Umbilical cord (tissue), 2 donors: ENCODE results near the gene FXYD6. TPM values are rescaled to one million over a fixed set of nuclear protein-coding genes. Genes with fewer than 3 reads are reported as not detected.
A peak's percentile ranks its signal among the peaks of the same experiment; 100 is the strongest.
"Not testable (repeated sequence)": the region's sequence is repeated elsewhere in the genome, so short reads cannot be mapped to it uniquely, and the experiment has no call there.

Experiments
- DNase-seq: peaks from one replicate; pipeline ENCODE4 v3.0.0-alpha.2; 2015; ENCODE audit warnings: low spot score
- total RNA-seq: library from RNA; depleted of rRNA; stranded (reverse); fragments of >200 nt; gene quantifications from one replicate; pipeline ENCODE4 v1.2.3, GENCODE V29; 2014; ENCODE audit warnings: low replicate concordance; ENCODE audit not compliant: insufficient read depth

Gene FXYD6, protein sequence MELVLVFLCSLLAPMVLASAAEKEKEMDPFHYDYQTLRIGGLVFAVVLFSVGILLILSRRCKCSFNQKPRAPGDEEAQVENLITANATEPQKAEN
- total RNA-seq = 48.2 TPM

DNA sequence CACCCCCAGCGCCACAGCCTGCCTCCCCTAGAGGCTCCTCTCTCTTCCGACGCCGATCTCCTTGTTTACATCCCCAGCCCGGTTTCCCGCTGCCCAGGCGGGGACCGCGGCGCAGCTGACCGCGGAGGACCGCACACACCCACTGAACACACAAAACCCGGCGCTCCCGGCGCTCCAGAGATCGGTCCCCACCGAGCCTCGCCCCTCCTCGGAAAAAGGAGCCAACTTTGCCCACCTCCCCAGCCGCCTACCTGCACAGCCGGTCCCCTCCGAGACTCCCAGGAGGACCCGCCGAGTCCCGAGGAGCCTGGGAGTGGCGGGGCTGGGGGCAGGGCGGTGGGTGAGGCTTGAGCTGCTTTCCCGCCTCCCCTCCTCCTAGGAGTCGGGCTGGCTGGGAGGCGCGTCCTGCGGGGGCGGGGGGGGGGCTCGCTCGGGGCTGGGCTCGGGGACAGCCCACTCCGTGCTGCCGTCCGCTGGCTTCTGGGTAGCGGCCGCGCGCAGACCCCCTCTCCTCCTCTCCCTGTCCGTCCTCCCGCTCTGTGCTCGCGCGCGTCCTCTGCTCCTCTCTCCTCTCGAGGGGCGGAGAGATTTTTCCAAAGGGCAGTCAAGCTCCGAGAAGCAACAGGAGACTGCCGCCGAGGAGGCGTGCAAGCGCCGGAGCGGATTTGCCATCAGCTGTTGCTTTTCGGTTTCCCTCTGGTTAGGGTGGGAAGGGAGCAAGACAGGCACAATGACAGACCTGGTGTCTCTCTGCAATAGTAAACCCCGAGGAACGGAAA lies at the start of gene FXYD6:
Gene FXYD6, minus strand, starts transcription at position 318 of the 779 bp plus-strand sequence. CDS start 33,882 bp downstream, outside the sequence.
- peak; percentile 97 for DNase-seq

DNA sequence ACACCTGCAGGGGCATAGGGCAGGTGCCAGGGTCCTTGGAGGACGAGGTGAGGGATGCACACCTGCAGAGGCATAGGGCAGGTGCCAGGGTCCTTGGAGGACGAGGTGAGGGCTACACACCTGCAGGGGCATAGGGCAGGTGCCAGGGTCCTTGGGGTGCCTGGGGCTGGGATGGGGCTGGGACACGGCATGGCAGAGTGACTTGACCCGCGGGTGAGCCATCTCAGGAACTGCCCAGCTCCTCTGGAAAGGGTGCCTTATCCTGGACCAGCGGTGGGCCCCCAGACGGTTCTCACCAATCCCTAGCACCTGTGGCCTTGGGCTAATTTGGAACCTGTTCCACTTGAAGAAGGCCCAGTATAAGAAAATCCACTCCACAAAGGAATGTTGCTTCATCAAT lies 49.7 kb upstream of the FXYD6 start:
- DNase-seq = not testable (repeated sequence)

DNA sequence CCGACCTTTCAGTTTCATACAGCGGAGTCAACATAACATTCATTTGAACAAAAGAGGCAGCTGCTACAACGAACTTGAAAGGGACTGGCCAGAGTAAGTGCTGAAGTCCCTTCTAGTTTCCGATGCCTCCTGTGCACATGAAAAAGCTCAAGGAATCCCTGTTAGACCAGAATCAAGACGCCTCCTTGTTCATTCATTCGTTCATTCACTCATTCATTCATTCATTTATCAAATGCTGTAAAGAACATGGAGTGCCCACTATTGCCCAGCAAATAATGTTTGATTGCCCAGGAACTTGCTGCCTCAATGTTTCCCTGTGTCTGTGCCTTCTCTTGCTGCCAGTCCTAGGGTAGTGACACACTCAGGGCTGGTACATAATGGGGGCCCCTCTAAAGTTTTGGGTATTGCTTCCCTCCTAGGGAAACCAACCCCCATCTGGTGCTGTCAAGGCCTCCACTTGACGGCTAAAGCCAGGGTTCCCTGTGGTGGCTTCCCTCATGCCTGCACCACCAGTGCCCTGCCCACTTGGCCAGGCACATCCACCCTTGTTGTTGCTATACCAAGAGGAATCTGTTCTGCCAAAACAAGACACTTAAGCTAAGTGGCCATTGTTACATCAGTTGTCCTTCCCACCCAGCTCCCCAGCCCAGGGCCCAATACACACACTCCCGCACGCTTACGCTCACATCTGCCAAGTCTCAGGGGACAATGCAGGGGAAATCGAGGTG lies 48.9 kb upstream of the FXYD6 start:
- no peak for DNase-seq

DNA sequence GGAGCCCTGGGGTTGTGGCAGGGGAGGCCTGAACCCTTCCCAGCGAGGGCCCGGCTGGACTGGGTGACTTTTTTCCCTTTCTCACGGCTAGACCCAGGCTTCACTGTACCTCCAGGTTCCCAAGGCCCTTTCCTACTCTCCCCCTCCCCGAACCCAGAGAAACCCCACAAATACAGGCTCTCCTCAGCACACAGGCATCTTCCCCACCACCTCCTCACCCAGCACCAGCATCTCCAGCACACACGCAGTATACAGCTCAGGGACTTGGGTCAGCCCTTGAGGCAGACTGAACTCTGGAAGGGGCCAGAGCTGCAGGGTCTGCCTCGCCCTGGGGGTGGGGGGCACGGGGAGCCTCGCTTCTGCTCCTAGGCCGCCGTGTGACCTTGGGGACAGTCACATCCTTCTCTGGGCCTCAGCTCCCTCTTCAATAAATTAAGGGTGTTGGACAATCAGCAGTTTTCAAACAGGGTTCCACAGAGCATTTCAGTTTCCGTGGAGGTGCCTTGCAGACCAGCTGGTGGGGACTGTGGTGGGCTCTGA lies 48.2 kb upstream of the FXYD6 start:
- no peak for DNase-seq

GRCh38 chr11:117923773-117924172 lies 47.3 kb upstream of the FXYD6 start:
- no peak for DNase-seq

- no peak for DNase-seq
Measured at GRCh38 chr11:117923275-117923674, 46.8 kb upstream of the FXYD6 start.

GRCh38 chr11:117921893-117922292 lies 45.4 kb upstream of the FXYD6 start:
- no peak for DNase-seq

GRCh38 chr11:117921456-117921855 lies 45.0 kb upstream of the FXYD6 start:
- no peak for DNase-seq

DNA sequence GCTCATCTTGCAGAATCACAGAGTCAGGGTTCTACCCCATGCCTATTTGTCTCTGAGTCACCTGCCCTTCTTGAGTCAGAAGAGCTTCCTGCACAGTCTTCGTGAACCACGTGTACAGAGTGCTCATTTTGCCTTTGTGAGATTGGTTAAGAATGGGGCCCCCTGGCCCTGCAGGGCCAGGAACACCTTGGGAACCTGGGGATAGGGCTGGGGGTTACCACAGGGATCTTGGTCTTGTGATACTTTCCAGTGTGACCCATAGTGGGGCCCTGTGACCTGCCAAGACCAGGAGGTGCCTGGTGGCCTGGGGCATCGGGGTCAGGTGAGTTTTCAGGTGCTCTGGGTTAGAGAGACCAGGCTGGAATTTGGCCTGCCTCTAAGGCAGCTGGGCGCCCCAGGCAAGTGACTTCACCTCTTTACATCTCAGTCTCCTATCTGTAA lies 43.3 kb upstream of the FXYD6 start:
- no peak for DNase-seq

GRCh38 chr11:117919341-117919740 lies 42.9 kb upstream of the FXYD6 start:
- DNase-seq = no peak

DNA sequence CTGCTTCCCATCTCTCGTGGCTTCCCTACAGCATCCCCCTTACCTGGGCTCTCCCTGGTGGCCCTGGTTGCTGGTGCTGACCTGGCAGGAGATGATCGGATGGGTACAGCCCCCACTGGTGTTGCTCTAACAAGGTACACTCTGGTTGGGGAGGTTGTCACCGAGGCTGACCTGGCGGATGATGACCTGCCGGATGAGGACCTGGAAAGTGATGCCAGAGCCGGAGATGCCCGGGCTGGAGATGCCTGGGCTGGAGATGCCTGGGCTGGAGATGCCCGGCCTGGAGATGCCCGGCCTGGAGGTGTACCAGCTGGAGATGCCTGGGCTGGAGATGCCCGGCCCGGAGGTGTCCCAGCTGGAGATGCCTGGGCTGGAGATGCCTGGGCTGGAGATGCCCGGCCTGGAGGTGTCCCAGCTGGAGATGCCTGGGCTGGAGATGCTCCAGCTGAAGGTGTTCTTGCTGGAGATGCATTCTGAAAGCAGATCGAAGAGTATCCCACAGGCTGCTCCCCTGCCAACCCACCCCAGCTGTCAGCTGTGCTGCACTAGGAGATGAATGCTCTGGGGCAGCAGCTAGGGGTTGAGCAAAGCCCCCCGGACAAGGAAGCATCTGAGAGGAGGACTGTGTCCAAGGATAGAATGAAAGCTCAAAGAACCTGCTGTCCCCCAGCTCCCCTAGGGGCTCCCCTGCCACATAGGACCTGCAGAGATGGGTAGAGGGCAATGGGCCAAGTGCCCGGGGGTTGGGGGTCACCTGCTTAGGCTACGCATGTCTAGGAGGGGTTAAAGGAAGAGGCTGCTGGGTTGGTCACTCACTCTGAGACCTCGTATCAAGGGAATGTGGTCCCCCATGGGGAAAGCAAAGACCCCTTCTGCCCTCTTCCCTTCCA lies 42.2 kb upstream of the FXYD6 start:
- no peak for DNase-seq

- DNase-seq = no peak
Measured at GRCh38 chr11:117917591-117918151, 41.2 kb upstream of the FXYD6 start.

DNA sequence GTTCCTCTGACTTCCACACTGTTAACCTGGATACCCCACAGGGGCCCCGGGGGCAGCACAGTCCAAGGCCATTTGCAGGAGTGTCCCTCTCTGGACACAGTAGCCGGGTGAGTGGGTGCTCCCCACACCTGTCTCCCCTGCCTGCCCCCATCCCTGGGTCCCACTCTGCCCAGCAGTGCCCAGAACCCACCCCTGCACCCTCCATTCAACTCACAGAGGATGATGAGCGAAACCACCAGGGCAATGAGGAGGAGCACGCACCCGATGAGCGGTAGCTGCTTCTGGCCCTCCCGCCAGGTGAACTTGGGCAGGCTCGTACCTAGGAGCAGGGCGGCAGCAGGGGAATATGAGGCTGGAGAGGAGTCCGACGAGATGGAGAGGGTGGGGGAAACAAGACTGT lies 40.5 kb upstream of the FXYD6 start:
- DNase-seq = no peak

DNA sequence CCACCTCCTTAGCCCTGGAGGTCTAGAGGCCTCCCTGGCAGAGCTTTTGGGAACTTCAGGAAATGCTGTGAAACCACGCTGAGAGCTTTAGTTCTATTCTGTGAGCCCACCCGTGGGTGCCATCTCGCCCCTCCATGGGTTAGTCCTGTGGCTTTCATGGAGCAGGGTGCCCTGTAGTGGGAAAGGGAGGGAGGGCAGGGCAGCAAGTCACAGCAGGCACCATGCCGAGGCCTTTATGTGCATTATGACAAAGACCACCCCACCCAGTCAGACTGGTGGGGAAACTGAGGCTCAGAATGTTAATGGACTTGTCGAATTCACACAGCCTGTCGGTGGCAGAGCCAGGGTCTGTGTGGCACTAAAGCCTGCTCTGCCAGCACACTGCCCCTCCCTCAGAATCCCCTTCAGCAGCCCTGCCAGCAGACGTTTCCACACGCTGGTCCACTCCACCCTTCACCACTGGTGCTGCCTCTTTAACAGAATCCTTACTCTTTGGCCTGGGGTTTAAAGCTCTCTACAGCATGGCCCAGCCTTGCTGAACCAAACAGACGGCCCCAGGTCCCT lies 39.3 kb upstream of the FXYD6 start:
- no peak for DNase-seq

DNA sequence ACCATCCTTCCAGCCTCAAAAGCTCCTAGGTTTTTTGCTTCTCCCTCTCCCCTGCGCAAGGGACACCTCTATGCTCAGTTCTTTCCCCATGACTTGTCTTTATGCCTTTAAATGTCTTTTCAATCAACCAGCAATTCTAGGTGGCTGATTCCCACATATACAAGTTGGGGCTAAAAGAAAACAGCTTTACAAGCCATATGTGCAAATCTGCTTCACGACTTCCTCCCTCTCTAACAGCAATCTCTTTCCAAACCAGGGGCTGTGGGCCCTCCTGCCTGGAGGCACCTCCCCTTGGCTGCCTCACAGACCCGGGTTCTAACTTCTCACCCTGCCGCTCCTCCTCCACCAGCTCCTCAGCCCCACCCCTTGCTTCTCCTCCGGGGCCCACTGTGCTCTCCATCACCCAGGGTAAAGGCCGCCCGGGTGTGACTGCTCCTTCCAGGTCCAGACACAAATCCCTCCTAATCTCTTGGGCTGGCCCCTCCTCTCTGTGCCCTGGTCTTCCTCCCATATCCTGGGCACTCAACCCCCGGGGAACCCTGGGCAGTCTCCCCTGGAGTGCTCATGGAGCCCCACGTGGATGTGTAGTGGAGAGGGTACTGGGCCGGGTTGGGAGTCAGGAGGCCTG lies 38.6 kb upstream of the FXYD6 start:
- peak; percentile 85 for DNase-seq

- DNase-seq = peak; percentile 40
Measured at GRCh38 chr11:117914398-117914761, 37.9 kb upstream of the FXYD6 start.

GRCh38 chr11:117913736-117914397 lies 37.4 kb upstream of the FXYD6 start:
- DNase-seq = no peak

DNA sequence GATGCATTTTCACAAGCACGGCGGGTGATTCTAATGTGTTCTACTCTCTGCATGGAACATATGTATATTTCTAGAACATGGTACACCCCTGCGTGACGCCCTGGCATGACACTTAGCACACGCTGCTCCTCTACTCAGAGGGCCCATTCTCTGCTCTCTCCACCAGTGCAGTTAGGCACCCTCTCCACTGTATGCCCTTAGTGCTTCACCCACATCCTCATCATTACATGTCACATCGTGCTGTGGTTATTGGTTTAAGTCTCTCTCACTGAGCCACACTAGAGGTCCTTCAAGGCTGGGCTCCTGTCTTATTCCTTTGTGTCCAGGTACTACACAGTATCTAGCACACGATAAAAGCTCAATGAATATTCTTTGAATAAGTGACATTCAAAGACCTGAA lies 36.0 kb upstream of the FXYD6 start:
- DNase-seq = no peak

DNA sequence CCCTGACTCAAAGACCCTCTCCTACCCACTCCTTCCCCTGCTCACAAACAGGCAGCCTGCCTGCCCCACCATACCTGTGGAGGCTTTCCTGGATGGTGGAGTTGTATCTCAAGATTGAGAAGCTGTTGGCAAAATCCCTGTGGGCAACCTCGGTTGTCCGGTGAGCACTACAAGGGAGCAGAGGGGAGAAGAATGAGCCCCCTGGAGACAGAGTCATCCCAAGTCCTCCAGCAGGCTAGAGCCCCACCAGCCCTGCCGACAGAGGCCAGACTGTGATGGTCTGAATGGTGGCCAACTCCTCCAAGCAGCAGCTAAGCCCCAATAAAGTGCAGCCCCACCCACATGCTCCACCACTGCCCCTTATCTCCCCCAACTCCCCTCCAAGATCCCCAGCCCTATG lies 35.2 kb upstream of the FXYD6 start:
- DNase-seq = no peak
